Natural killer cell treated with Interleukin-12 subunit alpha and Interleukin-12 subunit beta and Interleukin-15 and Interleukin-18, amount 100 ng/mL, for 72 hours (primary cell): ENCODE data around the gene GSG1. TPM values are rescaled to one million over a fixed set of nuclear protein-coding genes. Genes with fewer than 3 reads are reported as not detected.
"Not testable (repeated sequence)": the region's sequence is repeated elsewhere in the genome, so short reads cannot be mapped to it uniquely, and the experiment has no call there.

Experiments
- ATAC-seq, 2 donors: fragments of 150-1000 bp; cut with Tn5 transposase in 1 of 2; sonication (Bioruptor Pico), chemical (Tn5 transposase) in 1 of 2; 2 replicates each; pipeline ENCODE4 v1.10.0; 2021
- DNase-seq: peaks from one replicate; pipeline ENCODE4 v3.0.0; 2022; ENCODE audit warnings: low spot score
- H3K27ac Mint-ChIP-seq, 2 donors: 1 replicate in 1 of 2; 2 replicates in 1 of 2; pipeline ENCODE4 v1.8.0; 2022; ENCODE audit warnings: mixed read lengths in 2 of 2, mild to moderate bottlenecking in 1 of 2, moderate library complexity in 1 of 2
- H3K27me3 Mint-ChIP-seq, 2 donors: 1 replicate in 1 of 2; 2 replicates in 1 of 2; pipeline ENCODE4 v1.8.0; 2022; ENCODE audit warnings: mixed read lengths in 2 of 2
- H3K36me3 Mint-ChIP-seq: one replicate; pipeline ENCODE4 v1.8.0; 2022; ENCODE audit warnings: mixed read lengths
- H3K4me1 Mint-ChIP-seq, 2 donors: 1 replicate in 1 of 2; 2 replicates in 1 of 2; pipeline ENCODE4 v1.8.0; 2022; ENCODE audit warnings: low read depth in 2 of 2, mixed read lengths in 2 of 2, mild to moderate bottlenecking in 1 of 2
- H3K4me3 Mint-ChIP-seq: one replicate; pipeline ENCODE4 v1.8.0; 2022; ENCODE audit warnings: mixed read lengths
- H3K9me3 Mint-ChIP-seq: 2 replicates; pipeline ENCODE4 v1.8.0; 2022; ENCODE audit warnings: mixed read lengths
- total RNA-seq, 2 donors: library from RNA; stranded (reverse); gene quantifications; one replicate each; pipeline ENCODE4 v1.2.3, GENCODE V29; 2022

The GSG1 gene
- total RNA-seq, 2 donors from 2014 or later: not detected

- DNase-seq (no peak), ATAC-seq (no peak)
- Mint-ChIP-seq H3K4me3 (no peak overlapping the region), H3K27me3 (peaks cover 2 to 6% of the 10 kb centered on the region in 2 donors), H3K4me1 (peaks cover 6 to 8% of the 10 kb centered on the region in 2 donors), H3K9me3 (no peaks in the 10 kb centered on the region), H3K27ac (no peak overlapping the region), H3K36me3 (no peaks in the 10 kb centered on the region)
Measured at GRCh38 chr12:13093191-13093847, 10.1 kb downstream of the GSG1 start.

GRCh38 chr12:13091832-13092231 is 11.6 kb downstream of the GSG1 start:
- Mint-ChIP-seq H3K4me3 (no peak overlapping the region), H3K36me3 (no peaks in the 10 kb centered on the region), H3K4me1 (no peaks in the 10 kb centered on the region), H3K27me3 (peaks cover 2 to 6% of the 10 kb centered on the region in 2 donors), H3K9me3 (no peaks in the 10 kb centered on the region), H3K27ac (no peak overlapping the region)
- DNase-seq (no peak), ATAC-seq (no peak)

DNA sequence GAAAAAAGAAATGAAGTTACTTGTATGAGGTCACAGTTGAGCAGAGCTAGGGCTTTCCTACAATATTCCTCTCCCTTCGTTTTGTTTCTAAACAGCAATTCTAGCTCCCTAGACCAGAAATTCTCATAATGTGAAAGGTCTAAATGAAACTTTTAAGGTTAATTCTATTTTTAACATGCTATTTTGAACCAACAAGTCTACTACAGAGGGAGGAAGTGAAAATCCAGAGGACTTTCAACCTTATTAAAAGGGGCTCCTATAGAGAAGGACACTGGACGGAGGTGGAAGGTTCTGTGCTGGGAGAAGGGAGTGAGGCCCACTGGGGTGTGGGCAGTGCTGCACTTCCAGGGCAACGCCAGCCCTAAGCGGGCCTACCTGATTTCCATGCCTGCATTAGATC is 13.4 kb downstream of the GSG1 start:
- DNase-seq (no peak), ATAC-seq (no peak)
- Mint-ChIP-seq H3K9me3 (no peaks in the 10 kb centered on the region), H3K27ac (no peak overlapping the region), H3K4me3 (no peak overlapping the region), H3K27me3 (peaks cover 5 to 6% of the 10 kb centered on the region in 2 donors), H3K4me1 (no peaks in the 10 kb centered on the region), H3K36me3 (no peaks in the 10 kb centered on the region)

GRCh38 chr12:13088496-13088895 is 15.0 kb downstream of the GSG1 start:
- ATAC-seq: no peak
- H3K4me3 Mint-ChIP-seq: no peak overlapping the region
- H3K27ac Mint-ChIP-seq: no peak overlapping the region
- H3K36me3 Mint-ChIP-seq: no peaks in the 10 kb centered on the region
- H3K27me3 Mint-ChIP-seq: peaks cover 0 to 5% of the 10 kb centered on the region in 2 donors
- no peaks in the 10 kb centered on the region for H3K4me1 Mint-ChIP-seq
- no peak for DNase-seq
- no peaks in the 10 kb centered on the region for H3K9me3 Mint-ChIP-seq

GRCh38 chr12:13087766-13088165 is 15.7 kb downstream of the GSG1 start:
- no peak for ATAC-seq
- no peak overlapping the region for H3K27ac Mint-ChIP-seq
- no peaks in the 10 kb centered on the region for H3K36me3 Mint-ChIP-seq
- peaks cover 0 to 5% of the 10 kb centered on the region in 2 donors for H3K27me3 Mint-ChIP-seq
- no peaks in the 10 kb centered on the region for H3K4me1 Mint-ChIP-seq
- no peak for DNase-seq
- H3K4me3 Mint-ChIP-seq: no peak overlapping the region
- no peaks in the 10 kb centered on the region for H3K9me3 Mint-ChIP-seq

GRCh38 chr12:13085968-13086686 is 17.3 kb downstream of the GSG1 start:
- H3K27me3 Mint-ChIP-seq: peaks cover 0 to 5% of the 10 kb centered on the region in 2 donors
- no peaks in the 10 kb centered on the region for H3K36me3 Mint-ChIP-seq
- H3K27ac Mint-ChIP-seq: no peak overlapping the region
- H3K9me3 Mint-ChIP-seq: no peaks in the 10 kb centered on the region
- H3K4me1 Mint-ChIP-seq: no peaks in the 10 kb centered on the region
- H3K4me3 Mint-ChIP-seq: no peak overlapping the region
- DNase-seq (no peak), ATAC-seq (no peak)

GRCh38 chr12:13084898-13085640 is 18.4 kb downstream of the GSG1 start:
- Mint-ChIP-seq H3K4me3 (no peak overlapping the region), H3K4me1 (no peaks in the 10 kb centered on the region), H3K27ac (no peak overlapping the region), H3K36me3 (no peaks in the 10 kb centered on the region), H3K9me3 (no peaks in the 10 kb centered on the region), H3K27me3 (peaks cover 0 to 5% of the 10 kb centered on the region in 2 donors)
- DNase-seq (no peak), ATAC-seq (peak in 1 of 2 donors; percentile 36)

- not testable (repeated sequence) for H3K27me3 Mint-ChIP-seq, H3K4me1 Mint-ChIP-seq, H3K27ac Mint-ChIP-seq, H3K4me3 Mint-ChIP-seq, DNase-seq, H3K36me3 Mint-ChIP-seq, ATAC-seq, H3K9me3 Mint-ChIP-seq
Measured at GRCh38 chr12:13083638-13084037, 19.8 kb downstream of the GSG1 start.

- Mint-ChIP-seq H3K9me3 (no peaks in the 10 kb centered on the region), H3K36me3 (no peaks in the 10 kb centered on the region), H3K27me3 (peaks cover 0 to 3% of the 10 kb centered on the region in 2 donors), H3K4me1 (no peaks in the 10 kb centered on the region), H3K4me3 (no peak overlapping the region), H3K27ac (no peak overlapping the region)
- no peak for DNase-seq
- no peak for ATAC-seq
Measured at GRCh38 chr12:13082861-13083260, 20.6 kb downstream of the GSG1 start.

GRCh38 chr12:13080266-13080665 is 23.2 kb downstream of the GSG1 start:
- H3K4me3 Mint-ChIP-seq: no peak overlapping the region
- no peaks in the 10 kb centered on the region for H3K36me3 Mint-ChIP-seq
- no peak for DNase-seq
- no peaks in the 10 kb centered on the region for H3K4me1 Mint-ChIP-seq
- no peak overlapping the region for H3K27ac Mint-ChIP-seq
- ATAC-seq: no peak
- H3K9me3 Mint-ChIP-seq: no peaks in the 10 kb centered on the region
- H3K27me3 Mint-ChIP-seq: no peaks in the 10 kb centered on the region

DNA sequence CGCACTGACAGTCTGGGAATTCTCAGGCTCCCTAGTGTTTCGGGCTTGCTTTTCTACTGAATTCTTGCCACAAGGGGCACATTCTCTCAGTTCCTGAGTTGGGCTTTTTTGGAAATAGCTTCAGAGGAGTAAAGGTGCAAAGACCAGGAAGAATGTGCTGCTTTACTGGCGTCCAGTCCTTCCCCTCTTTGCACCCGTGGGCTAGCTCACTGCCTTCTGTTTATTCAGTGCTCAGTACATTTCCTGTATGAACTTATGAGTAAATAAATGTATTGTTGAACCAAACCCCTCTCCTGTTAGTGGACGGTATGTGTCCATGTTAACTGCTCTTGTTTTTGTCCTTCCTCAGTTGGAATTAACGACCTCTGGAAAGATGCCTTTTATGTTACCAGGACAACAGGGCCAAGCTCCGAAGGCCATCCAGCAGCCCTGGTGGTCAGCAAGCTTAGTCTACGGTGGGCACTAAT is 24.0 kb downstream of the GSG1 start:
- no peak for DNase-seq
- Mint-ChIP-seq H3K4me1 (no peaks in the 10 kb centered on the region), H3K27ac (no peak overlapping the region), H3K36me3 (no peaks in the 10 kb centered on the region), H3K9me3 (no peaks in the 10 kb centered on the region), H3K27me3 (no peaks in the 10 kb centered on the region), H3K4me3 (no peak overlapping the region)
- ATAC-seq: no peak

- H3K4me1 Mint-ChIP-seq: no peaks in the 10 kb centered on the region
- H3K36me3 Mint-ChIP-seq: no peaks in the 10 kb centered on the region
- DNase-seq (no peak), ATAC-seq (no peak)
- H3K4me3 Mint-ChIP-seq: no peak overlapping the region
- no peaks in the 10 kb centered on the region for H3K27me3 Mint-ChIP-seq
- H3K9me3 Mint-ChIP-seq: no peaks in the 10 kb centered on the region
- no peak overlapping the region for H3K27ac Mint-ChIP-seq
Measured at GRCh38 chr12:13075786-13076570, 27.5 kb downstream of the GSG1 start.

DNA sequence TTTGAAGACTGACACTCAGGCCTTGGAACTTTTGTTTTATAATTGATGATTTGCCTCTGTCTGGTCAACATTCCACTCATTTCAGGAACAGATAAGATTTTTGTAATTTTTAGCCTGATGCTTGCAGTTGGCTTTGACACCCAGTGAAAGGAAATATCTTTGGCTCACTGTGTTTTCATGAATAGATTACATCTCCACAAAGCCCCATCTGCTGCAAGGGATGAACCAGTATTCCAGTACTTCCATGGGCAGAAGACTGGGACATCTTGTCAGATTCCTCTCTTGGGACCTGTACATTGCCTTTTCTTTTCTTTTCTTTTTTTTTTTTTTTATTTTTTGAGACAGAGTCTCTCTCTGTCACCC is 28.4 kb downstream of the GSG1 start:
- Mint-ChIP-seq H3K36me3 (no peaks in the 10 kb centered on the region), H3K27ac (no peak overlapping the region)
- DNase-seq: no peak

More for the DNA sequence above, 28.4 kb downstream of the GSG1 start:
- Mint-ChIP-seq H3K4me1 (no peaks in the 10 kb centered on the region), H3K9me3 (no peaks in the 10 kb centered on the region), H3K4me3 (no peak overlapping the region), H3K27me3 (no peaks in the 10 kb centered on the region)
- no peak for ATAC-seq
